ENCODE data around the gene BMP6. TPM values are rescaled to one million over a fixed set of nuclear protein-coding genes. Genes with fewer than 3 reads are reported as not detected.
A peak's percentile ranks its signal among the peaks of the same experiment; 100 is the strongest.

The BMP6 gene
- total and polyA plus RNA-seq, 2 of the 8 experiments (the other 6 are each of a cell fraction or from before 2014, with no cell fraction given), result 2.0 to 2.1 TPM

GRCh38 chr6:7910298-7910653 is 184.4 kb downstream of the BMP6 start:
- Histone ChIP-seq H3K79me1 (ENCODE audit: low read depth, low read length) (peaks cover 9% of the 10 kb centered on the region), H3K23ac (ENCODE audit: insufficient read length) (no peak overlapping the region), H3K79me2 (ENCODE audit: control insufficient read depth in 1 of 2, insufficient read depth in 2 of 2, low read length in 2 of 2) (peaks cover 14 to 43% of the 10 kb centered on the region in 2 experiments), H4K91ac (replicated peaks; ENCODE audit: insufficient read length, low read length) (no peak overlapping the region), H2BK12ac (ENCODE audit: low read depth, low read length) (no peak overlapping the region), H3K9me3 (ENCODE audit: insufficient read depth in 2 of 2, low read depth in 1 of 2, low read length in 1 of 2) (no peaks in the 10 kb centered on the region), H3K4ac (replicated peaks; ENCODE audit: insufficient read length, low read depth, low read length) (no peak overlapping the region), H3K4me3 (ENCODE audit: extremely low read depth in 1 of 4, insufficient read depth in 2 of 4, low read depth in 3 of 4, low read length in 4 of 4) (peak overlapping the region; percentile 49 to 89 (median 68)), H3K4me1 (replicated peaks in 1 of 4; ENCODE audit: control insufficient read depth in 3 of 4, insufficient read depth in 4 of 4, low read length in 3 of 4) (peaks cover 2 to 9% (median 3%) of the 10 kb centered on the region in 4 experiments; a peak in 5 of 7 replicates), H3K18ac (ENCODE audit: extremely low read depth, low read length) (no peak overlapping the region), H2BK15ac (ENCODE audit: low read length) (no peak overlapping the region), H3K4me2 (ENCODE audit: insufficient read depth in 1 of 2, low read depth in 2 of 2, low read length in 2 of 2) (peak overlapping the region; percentile 97 to 98), H3K56ac (replicated peaks; ENCODE audit: insufficient read length, low read depth, low read length) (no peak overlapping the region), H3K36me3 (ENCODE audit: control insufficient read depth in 2 of 4, insufficient read depth in 4 of 4, low read length in 3 of 4) (peaks cover 0 to 2% (median 0%) of the 10 kb centered on the region in 4 experiments; a peak in 1 of 8 replicates), H4K8ac (ENCODE audit: extremely low read depth, insufficient read depth, low read length) (peak overlapping the region; percentile 91), H3K27me3 (replicated peaks in 1 of 4; ENCODE audit: control insufficient read depth in 3 of 4, extremely low read depth in 1 of 4, insufficient read depth in 3 of 4, low read length in 3 of 4) (peaks cover 0 to 14% (median 3%) of the 10 kb centered on the region in 4 experiments; a peak in 4 of 7 replicates), H2BK20ac (ENCODE audit: low read length) (no peak overlapping the region), H2BK120ac (replicated peaks; ENCODE audit: low read depth, low read length) (no peak overlapping the region), H3K9ac (replicated peaks in 1 of 4; ENCODE audit: extremely low read depth in 1 of 4, low read depth in 3 of 4, low read length in 3 of 4) (peak overlapping the region in 3 of 4 experiments; percentile 68 to 82 (median 72); a peak in 5 of 7 replicates), H3K23me2 (ENCODE audit: low read depth, low read length) (peaks cover 6% of the 10 kb centered on the region; the same call in 1 of the 2 replicates), H2AK5ac (ENCODE audit: low read depth, low read length) (no peak overlapping the region), H3K27ac (ENCODE audit: low read depth, low read length) (no peak overlapping the region; the same call in 1 of the 2 replicates), H2AFZ (ENCODE audit: low read length) (no peak overlapping the region), H3K14ac (ENCODE audit: insufficient read length) (no peak overlapping the region), H2BK5ac (ENCODE audit: low read depth, low read length) (no peak overlapping the region), H4K20me1 (replicated peaks in 1 of 2; ENCODE audit: control insufficient read depth in 1 of 2, insufficient read depth in 2 of 2, low read length in 2 of 2) (peaks cover 6 to 9% of the 10 kb centered on the region in 2 experiments), H4K5ac (ENCODE audit: insufficient read length, low read depth, low read length) (no peak overlapping the region)
- CTCF ChIA-PET (ENCODE audit: partially characterized antibody), result interaction anchor here (1.1 kb wide), 1 partner anchor 188 kb away, joined by 3 read pairs; no protein-coding TSS in a partner anchor
- FAIRE-seq (no peak), DNase-seq (ENCODE audit: low read depth in 1 of 2, low spot score in 2 of 2) (no peak)
- POLR2A ChIA-PET (ENCODE audit: partially characterized antibody), result interaction anchor here (0.6 to 1.7 kb wide), 4 partner anchors 18 to 154 kb away, joined by 3 to 10 read pairs (median 5); partner anchors contain the start of gene BLOC1S5
- WGBS, 2 experiments (ENCODE audit: extremely low coverage in 1 of 2, insufficient coverage in 1 of 2, insufficient read length in 1 of 2, insufficient replicate concordance in 2 of 2, low coverage in 1 of 2, low lambda C conversion rate in 2 of 2, missing lambda C conversion rate in 1 of 2), result 3% methylated on average over 16 of the region's 57 CpGs; no CpG with 5 or more reads in 1 of the 2 experiments
- 0 out of 2 replicates have a peak, but pooled peaks have one; percentile 6 for TF ChIP-seq RBBP5 (IDR thresholded peaks at IDR 0.05; ENCODE audit: borderline replicate concordance, low read depth, low read length)
- no peak for TF ChIP-seq SAP30 (IDR thresholded peaks at IDR 0.05; ENCODE audit: insufficient read depth, insufficient replicate concordance, low read length)
- TF ChIP-seq POU5F1 (IDR thresholded peaks at IDR 0.05; ENCODE audit: low read depth, low read length), result no peak
- no peak for TF ChIP-seq EP300 (IDR thresholded peaks at IDR 0.05; ENCODE audit: borderline replicate concordance in 1 of 2, low read depth in 2 of 2, low read length in 2 of 2)
- TF ChIP-seq HDAC2 (IDR thresholded peaks at IDR 0.05; ENCODE audit: borderline replicate concordance in 1 of 2, low read depth in 2 of 2, low read length in 2 of 2), result no peak
- no peak for TF ChIP-seq BCL11A (IDR thresholded peaks at IDR 0.05; ENCODE audit: low read depth in 2 of 2, low read length in 2 of 2)
- no peak for TF ChIP-seq SP4 (IDR thresholded peaks at IDR 0.05; ENCODE audit: low read length)
- TF ChIP-seq PHF8 (conservative IDR thresholded peaks at IDR 0.05; ENCODE audit: low read depth, low read length), result peak; percentile 20; the same call in 1 of the 2 replicates
- TF ChIP-seq KDM4A (IDR thresholded peaks at IDR 0.05; ENCODE audit: low read depth, low read length, severe bottlenecking), result peak; percentile 84
- TF ChIP-seq CHD2 (IDR thresholded peaks at IDR 0.05; ENCODE audit: low read length), result no peak
- no peak for TF ChIP-seq EZH2 (IDR thresholded peaks at IDR 0.05; ENCODE audit: low read depth, low read length, severe bottlenecking)
- no peak for TF ChIP-seq CHD1 (IDR thresholded peaks at IDR 0.05; ENCODE audit: low read depth, low read length)

All from H1 (cell line).